MCF 10A (cell line): ENCODE results near the gene FAAH. TPM values are rescaled to one million over a fixed set of nuclear protein-coding genes. Genes with fewer than 3 reads are reported as not detected.

Experiments
- BruUV-seq: library from RNA; stranded (reverse); fragments of 400-500 nt; replicated peaks from 2 replicates; lab custom pipeline; 2021; lab: Mats Ljungman, UMichigan
- CTCF ChIA-PET: fragments of 300-600 bp; sonication (Branson Sonifier 250); formaldehyde crosslinking; extraction: SDS; loops from one replicate; lab custom pipeline; 2021; ENCODE audit warnings: antibody characterized with exemption, inconsistent platforms; lab: Yijun Ruan, JAX
- POLR2A ChIA-PET: fragments of 300-600, 350-650 bp; sonication (Branson Sonifier 250); formaldehyde crosslinking; extraction: SDS; loops from one replicate; lab custom pipeline; 2020; ENCODE audit warnings: antibody characterized with exemption, inconsistent platforms; lab: Yijun Ruan, JAX
- DNase-seq: peaks from one replicate; pipeline ENCODE4 v3.0.0-alpha.2; 2018; ENCODE audit not compliant: unreplicated experiment
- H3K27ac Mint-ChIP-seq: one replicate; pipeline ENCODE4 v1.8.0; 2022; ENCODE audit warnings: mild to moderate bottlenecking, low read depth, mixed read lengths; ENCODE audit not compliant: unreplicated experiment
- H3K27me3 Mint-ChIP-seq: one replicate; pipeline ENCODE4 v1.8.0; 2022; ENCODE audit warnings: mixed read lengths; ENCODE audit not compliant: insufficient read depth, unreplicated experiment
- H3K36me3 Mint-ChIP-seq: one replicate; pipeline ENCODE4 v1.8.0; 2022; ENCODE audit warnings: mild to moderate bottlenecking, moderate library complexity, mixed read lengths; ENCODE audit not compliant: insufficient read depth, unreplicated experiment
- H3K4me1 Mint-ChIP-seq: one replicate; pipeline ENCODE4 v1.8.0; 2022; ENCODE audit warnings: mixed read lengths; ENCODE audit not compliant: insufficient read depth, unreplicated experiment
- H3K4me3 Mint-ChIP-seq: one replicate; pipeline ENCODE4 v1.8.0; 2022; ENCODE audit warnings: mild to moderate bottlenecking, moderate library complexity, mixed read lengths; ENCODE audit not compliant: unreplicated experiment
- H3K9me3 Mint-ChIP-seq: one replicate; pipeline ENCODE4 v1.8.0; 2022; ENCODE audit warnings: mixed read lengths; ENCODE audit not compliant: unreplicated experiment
- intact Hi-C: fragments of 100-400 bp; cut with micrococcal nuclease; formaldehyde crosslinking; loops from 2 replicates; pipeline ENCODE4 v1.14.1; 2022
- total RNA-seq: library from RNA; stranded (reverse); gene quantifications from 2 replicates; pipeline ENCODE4 v1.2.3, GENCODE V29; 2022
- TF ChIP-seq, protein P1 (sequence below): fragments of 200-600 bp; IDR thresholded peaks from one replicate; pipeline ENCODE4 v1.8.0; 2022; ENCODE audit warnings: antibody characterized with exemption, mild to moderate bottlenecking; ENCODE audit not compliant: unreplicated experiment

Gene FAAH
- total RNA-seq, 1 experiment from 2014 or later, result 19.3 TPM

DNA sequence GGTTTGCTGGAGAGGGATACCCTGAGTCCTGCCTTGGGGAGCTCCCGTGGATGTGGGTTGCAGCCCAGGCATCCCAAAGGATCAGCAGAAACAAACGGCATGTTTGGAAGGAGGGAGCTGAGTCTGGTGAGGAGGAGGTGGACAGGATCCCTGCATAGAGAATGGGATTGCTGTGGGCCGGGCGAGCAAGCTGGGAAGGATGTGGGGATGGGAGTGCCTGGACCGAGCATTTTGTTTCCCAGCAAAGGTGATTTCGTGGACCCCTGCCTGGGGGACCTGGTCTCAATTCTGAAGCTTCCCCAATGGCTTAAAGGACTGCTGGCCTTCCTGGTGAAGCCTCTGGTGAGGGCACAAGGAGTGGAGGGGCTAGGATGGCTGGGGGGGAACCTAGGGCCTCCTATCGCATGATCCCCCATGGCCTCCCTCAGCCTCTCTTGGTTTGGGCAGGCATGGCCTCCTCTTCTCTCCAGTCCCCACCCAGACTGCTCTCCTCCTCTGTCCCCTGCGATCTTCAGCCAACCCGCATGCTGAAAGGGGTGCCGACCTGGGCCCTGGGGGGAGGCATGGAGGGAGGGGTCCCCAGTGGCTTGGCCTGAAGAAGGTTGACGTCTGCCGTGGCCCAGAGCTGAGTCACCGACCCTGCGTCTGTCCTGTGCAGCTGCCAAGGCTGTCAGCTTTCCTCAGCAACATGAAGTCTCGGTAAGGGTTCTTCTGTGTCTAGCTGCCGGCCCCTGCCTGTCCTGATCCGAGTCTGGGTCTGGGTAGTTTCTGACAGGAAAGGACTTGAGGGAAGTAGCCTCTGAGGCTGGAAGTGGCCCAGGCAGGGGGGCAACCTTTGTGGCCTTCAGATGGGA is 16.3 kb downstream of the FAAH start:
- no peak for DNase-seq
- H3K27ac Mint-ChIP-seq, result no peak overlapping the region
- no peak overlapping the region for H3K4me3 Mint-ChIP-seq
- POLR2A ChIA-PET, result interaction anchor here (0.9 to 1.0 kb wide), 2 partner anchors 9 to 14 kb away, joined by 3 read pairs; no protein-coding TSS in a partner anchor
- TF ChIP-seq, protein P1, sequence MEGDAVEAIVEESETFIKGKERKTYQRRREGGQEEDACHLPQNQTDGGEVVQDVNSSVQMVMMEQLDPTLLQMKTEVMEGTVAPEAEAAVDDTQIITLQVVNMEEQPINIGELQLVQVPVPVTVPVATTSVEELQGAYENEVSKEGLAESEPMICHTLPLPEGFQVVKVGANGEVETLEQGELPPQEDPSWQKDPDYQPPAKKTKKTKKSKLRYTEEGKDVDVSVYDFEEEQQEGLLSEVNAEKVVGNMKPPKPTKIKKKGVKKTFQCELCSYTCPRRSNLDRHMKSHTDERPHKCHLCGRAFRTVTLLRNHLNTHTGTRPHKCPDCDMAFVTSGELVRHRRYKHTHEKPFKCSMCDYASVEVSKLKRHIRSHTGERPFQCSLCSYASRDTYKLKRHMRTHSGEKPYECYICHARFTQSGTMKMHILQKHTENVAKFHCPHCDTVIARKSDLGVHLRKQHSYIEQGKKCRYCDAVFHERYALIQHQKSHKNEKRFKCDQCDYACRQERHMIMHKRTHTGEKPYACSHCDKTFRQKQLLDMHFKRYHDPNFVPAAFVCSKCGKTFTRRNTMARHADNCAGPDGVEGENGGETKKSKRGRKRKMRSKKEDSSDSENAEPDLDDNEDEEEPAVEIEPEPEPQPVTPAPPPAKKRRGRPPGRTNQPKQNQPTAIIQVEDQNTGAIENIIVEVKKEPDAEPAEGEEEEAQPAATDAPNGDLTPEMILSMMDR, result no peak
- H3K36me3 Mint-ChIP-seq, result peaks cover 18% of the 10 kb centered on the region
- no TSS peak for BruUV-seq
- no peaks in the 10 kb centered on the region for H3K27me3 Mint-ChIP-seq
- intact Hi-C loops, result no loop called here
- CTCF ChIA-PET, result interaction anchor here (0.5 to 2.3 kb wide), 14 partner anchors 11 to 138 kb away, joined by 3 to 12 read pairs (median 6); no protein-coding TSS in a partner anchor
- H3K4me1 Mint-ChIP-seq, result no peaks in the 10 kb centered on the region
- H3K9me3 Mint-ChIP-seq, result no peaks in the 10 kb centered on the region

DNA sequence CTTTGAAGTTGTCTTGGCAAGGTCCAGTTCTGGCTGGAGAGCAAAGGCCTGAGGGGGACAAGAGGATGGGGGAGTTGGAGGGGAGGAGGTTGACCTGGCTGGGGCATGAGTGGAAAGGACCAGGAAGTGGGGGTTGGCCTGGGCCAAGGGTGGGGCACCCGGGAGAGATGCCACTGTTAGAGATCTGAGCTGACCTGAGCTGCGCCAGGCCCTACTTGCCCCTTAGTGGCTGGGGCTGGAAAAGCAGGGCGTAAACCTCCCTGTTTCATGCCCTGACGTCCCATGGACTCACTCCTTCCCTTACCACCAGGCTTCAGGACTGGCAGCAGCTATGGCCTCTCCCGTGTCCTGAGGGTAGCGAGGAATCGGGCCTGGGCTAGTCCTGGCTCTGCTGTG is 16.9 kb downstream of the FAAH start:
- no TSS peak for BruUV-seq

DNA sequence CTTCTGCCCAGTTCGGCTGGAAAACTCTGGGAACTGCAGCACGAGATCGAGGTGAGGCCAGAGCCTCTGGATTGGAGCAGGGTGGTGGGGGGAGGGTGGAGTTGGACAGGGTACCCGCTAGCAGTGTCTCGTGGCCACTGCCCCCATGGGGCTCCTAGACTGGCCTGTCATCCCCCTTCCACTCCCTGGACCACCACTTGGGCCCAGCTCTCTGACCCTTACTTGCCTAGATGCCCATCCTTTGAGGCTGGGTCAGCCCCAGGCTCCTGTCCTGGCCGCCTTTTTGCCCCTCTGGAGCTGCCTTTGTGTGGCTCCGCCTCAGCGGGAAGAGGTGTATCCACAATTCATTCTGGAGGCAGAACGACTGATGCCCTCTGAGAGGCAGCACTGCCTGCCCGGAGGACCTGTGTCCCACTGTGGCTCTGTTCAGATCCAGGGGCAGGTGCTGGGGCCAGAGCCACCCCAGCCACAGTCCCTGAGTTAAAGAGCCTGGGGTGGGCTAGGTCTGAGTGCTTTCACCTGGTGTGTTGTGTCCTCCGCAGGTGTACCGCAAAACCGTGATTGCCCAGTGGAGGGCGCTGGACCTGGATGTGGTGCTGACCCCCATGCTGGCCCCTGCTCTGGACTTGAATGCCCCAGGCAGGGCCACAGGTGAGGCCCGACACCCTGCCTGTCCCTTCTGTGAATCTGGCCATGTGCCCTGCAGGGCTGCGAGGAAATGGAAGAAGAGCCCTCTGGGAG is 17.7 kb downstream of the FAAH start:
- Mint-ChIP-seq H3K4me1 (no peaks in the 10 kb centered on the region), H3K27ac (no peak overlapping the region), H3K27me3 (no peaks in the 10 kb centered on the region), H3K4me3 (no peak overlapping the region), H3K36me3 (peaks cover 26% of the 10 kb centered on the region), H3K9me3 (no peaks in the 10 kb centered on the region)
- no TSS peak for BruUV-seq
- no peak for DNase-seq
- intact Hi-C loops, result no loop called here
- ChIA-PET CTCF (interaction anchor here (0.8 to 2.3 kb wide), 7 partner anchors 10 to 135 kb away, joined by 3 to 9 read pairs (median 4); no protein-coding TSS in a partner anchor), POLR2A (interaction anchor here (0.9 to 1.0 kb wide), 2 partner anchors 8 to 13 kb away, joined by 3 read pairs; no protein-coding TSS in a partner anchor)
- TF ChIP-seq, protein P1, result peak; percentile 55

More for the DNA sequence above, 16.9 kb downstream of the FAAH start:
- no peaks in the 10 kb centered on the region for H3K4me1 Mint-ChIP-seq
- no peak overlapping the region for H3K27ac Mint-ChIP-seq
- CTCF ChIA-PET, result interaction anchor here (0.8 to 2.3 kb wide), 7 partner anchors 11 to 136 kb away, joined by 3 to 9 read pairs (median 4); no protein-coding TSS in a partner anchor
- H3K4me3 Mint-ChIP-seq, result no peak overlapping the region
- H3K36me3 Mint-ChIP-seq, result peaks cover 19% of the 10 kb centered on the region
- DNase-seq, result no peak
- TF ChIP-seq, protein P1, result no peak
- intact Hi-C loops, result no loop called here
- no peaks in the 10 kb centered on the region for H3K27me3 Mint-ChIP-seq
- POLR2A ChIA-PET, result interaction anchor here (0.9 to 1.0 kb wide), 2 partner anchors 9 to 14 kb away, joined by 3 read pairs; no protein-coding TSS in a partner anchor
- H3K9me3 Mint-ChIP-seq, result no peaks in the 10 kb centered on the region
